K562 (cell line): ENCODE results near the gene SEPHS2. TPM values are rescaled to one million over a fixed set of nuclear protein-coding genes. Genes with fewer than 3 reads are reported as not detected.

Source experiments
- CCAR2 ChIP-seq: fragments of 200-400 bp; formaldehyde crosslinking; IDR thresholded peaks from 2 replicates; pipeline ENCODE4 v1.6.1; 2017; ENCODE audit warnings: mild to moderate bottlenecking, low read depth, low read length
- CXXC5 ChIP-seq: fragments of 250-450 bp; sonication (Bioruptor Pico); IDR thresholded peaks from 2 replicates; pipeline ENCODE4 v1.8.0; 2022; ENCODE audit warnings: inconsistent platforms, mild to moderate bottlenecking, moderate library complexity
- ESRRA ChIP-seq: fragments of 450-650 bp; IDR thresholded peaks from 2 replicates; pipeline ENCODE4 v1.6.1; 2014; ENCODE audit warnings: low read depth, mild to moderate bottlenecking, moderate library complexity, borderline replicate concordance
- HOXB6 ChIP-seq: fragments of 250-450 bp; sonication (Bioruptor Pico); IDR thresholded peaks from 2 replicates; pipeline ENCODE4 v1.5.1; 2022; ENCODE audit warnings: mild to moderate bottlenecking, borderline replicate concordance
- MCM2 ChIP-seq: fragments of 450-650 bp; IDR thresholded peaks from 2 replicates; pipeline ENCODE4 v1.6.1; 2017; ENCODE audit warnings: low read depth, mild to moderate bottlenecking
- RAD21 ChIP-seq, 2 experiments: fragments of 250-450 bp in 1 of 2; fragments of 450-650 bp in 1 of 2; sonication (Bioruptor Pico) in 1 of 2; formaldehyde crosslinking in 1 of 2; IDR thresholded peaks in 1 of 2; conservative IDR thresholded peaks in 1 of 2; 2 replicates each; pipeline versions ENCODE4 v1.4.0 to v1.8.0; 2020 to 2022; ENCODE audit warnings: mild to moderate bottlenecking in 2 of 2, moderate library complexity in 1 of 2
- SREBF2 ChIP-seq: sonication (generic); formaldehyde crosslinking; IDR thresholded peaks from 2 replicates; pipeline ENCODE4 v1.4.0; 2020; ENCODE audit warnings: mild to moderate bottlenecking, missing genetic modification reagents
- THRAP3 ChIP-seq: fragments of 450-650 bp; IDR thresholded peaks from 2 replicates; pipeline ENCODE4 v1.6.1; 2016; ENCODE audit warnings: mild to moderate bottlenecking, inconsistent platforms, borderline replicate concordance
- ZNF175 ChIP-seq: fragments of 200-800 bp; sonication (Bioruptor generic); IDR thresholded peaks from 2 replicates; pipeline ENCODE4 v1.6.1; 2016; ENCODE audit warnings: low read depth, mild to moderate bottlenecking, missing genetic modification characterization, missing compliant biosample characterization
- ZNF79 ChIP-seq: fragments of 250-450 bp; sonication (Bioruptor Pico); IDR thresholded peaks from 2 replicates; pipeline ENCODE4 v1.4.0; 2020; ENCODE audit warnings: low read depth, mild to moderate bottlenecking, moderate library complexity
- polyA plus RNA-seq, 8 experiments: library from polyadenylated mRNA; depleted of rRNA in 4 of 8; stranded (reverse) in 5 of 8; unstranded in 3 of 8; fragments of >200 nt; fragmentation: Nextera tagmentation in 2 of 8; fragmentation: Illumina TruSeq in 1 of 8; extraction: Ambion mirVana in 2 of 8; extraction: Trizol in 1 of 8; gene quantifications; 2 replicates each; pipeline versions ENCODE4 v1.2.1 to v1.2.3, GENCODE V29; 2011 to 2014; ENCODE audit warnings: inconsistent platforms in 1 of 8, missing spikeins in 1 of 8
- total RNA-seq, 7 experiments: library from RNA; depleted of rRNA in 6 of 7; stranded (reverse); fragments of >200 nt in 6 of 7; fragmentation: Illumina TruSeq in 2 of 7; extraction: Trizol in 2 of 7; gene quantifications; 2 replicates each; pipeline versions ENCODE4 v1.2.1 to v1.2.3, GENCODE V29; 2011 to 2021; ENCODE audit warnings: low replicate concordance in 1 of 7
- TF ChIP-seq, protein P1 (sequence below): fragments of 250-450 bp; sonication (Bioruptor Pico); IDR thresholded peaks from 2 replicates; pipeline ENCODE4 v1.4.0; 2020; ENCODE audit warnings: mild to moderate bottlenecking, moderate library complexity
- TF ChIP-seq, protein P2 (sequence below): fragments of 450-650 bp; conservative IDR thresholded peaks from 2 replicates; pipeline ENCODE4 v1.6.1; 2016; ENCODE audit warnings: missing genetic modification characterization, low read depth, mild to moderate bottlenecking, missing compliant biosample characterization, moderate library complexity
- TF ChIP-seq, protein P3 (sequence below), 2 experiments: fragments of 250-450 bp in 1 of 2; fragments of 450-650 bp in 1 of 2; sonication (Bioruptor Pico) in 1 of 2; IDR thresholded peaks; 2 replicates each; pipeline versions ENCODE4 v1.6.1 to v1.8.0; 2016 to 2021; ENCODE audit warnings: mild to moderate bottlenecking in 2 of 2, moderate library complexity in 2 of 2, missing compliant biosample characterization in 1 of 2, missing genetic modification characterization in 1 of 2
- TF ChIP-seq, protein P4 (sequence below): fragments of 450-650 bp; formaldehyde crosslinking; IDR thresholded peaks from 2 replicates; pipeline ENCODE4 v1.4.0; 2020; ENCODE audit warnings: mild to moderate bottlenecking, mixed read lengths
- TF ChIP-seq, protein P5 (sequence below): IDR thresholded peaks from 3 replicates; pipeline ENCODE4 v1.6.1; 2011; ENCODE audit warnings: borderline replicate concordance, mild to moderate bottlenecking, moderate library complexity; ENCODE audit not compliant: insufficient read length; ENCODE audit errors: extremely low read depth

SEPHS2 gene
- total and polyA plus RNA-seq, 9 of the 15 experiments (the other 6 are each of a cell fraction or from before 2014, with no cell fraction given) = 20.9 to 90.6 (median 43.4) TPM

DNA sequence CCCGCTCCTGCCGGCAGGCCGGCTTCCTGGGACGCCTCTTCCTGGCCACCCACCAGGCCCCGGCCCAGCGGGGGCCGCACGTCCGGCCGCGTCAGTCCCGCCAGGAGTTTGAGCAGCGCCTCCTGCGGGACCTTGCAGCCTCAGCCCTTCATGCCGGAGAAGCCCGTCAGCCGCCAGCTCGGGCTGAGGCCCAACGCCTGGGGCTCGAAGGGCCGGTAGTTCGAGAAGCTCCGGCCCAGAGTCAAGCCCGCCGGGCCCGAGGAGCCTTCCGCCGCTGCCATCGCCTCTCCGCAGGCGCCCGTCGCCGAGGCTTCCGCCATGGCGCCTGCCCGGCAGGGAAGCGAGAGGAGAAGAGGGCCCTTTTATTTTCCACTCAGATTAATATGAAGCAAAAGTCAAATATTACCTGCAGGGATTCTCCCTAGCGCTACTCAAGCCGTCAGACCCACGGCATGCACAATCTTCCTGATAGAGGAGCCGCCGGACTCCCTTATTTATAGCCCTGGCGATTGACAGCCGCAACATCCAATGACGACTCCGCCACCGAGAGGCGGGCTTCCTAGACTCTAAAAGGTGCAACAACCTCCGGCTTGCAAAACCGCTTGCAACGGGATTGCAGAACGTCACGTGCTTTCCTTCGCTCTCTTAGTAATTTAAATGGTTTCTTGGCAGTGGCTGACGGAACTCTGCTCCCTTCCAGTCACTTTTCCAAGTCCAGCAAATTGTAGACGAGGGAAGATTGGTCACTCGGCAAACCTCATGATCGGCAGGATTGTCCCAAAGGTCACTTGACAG, at the start of gene SEPHS2 (continued):
- TF ChIP-seq, protein P1, sequence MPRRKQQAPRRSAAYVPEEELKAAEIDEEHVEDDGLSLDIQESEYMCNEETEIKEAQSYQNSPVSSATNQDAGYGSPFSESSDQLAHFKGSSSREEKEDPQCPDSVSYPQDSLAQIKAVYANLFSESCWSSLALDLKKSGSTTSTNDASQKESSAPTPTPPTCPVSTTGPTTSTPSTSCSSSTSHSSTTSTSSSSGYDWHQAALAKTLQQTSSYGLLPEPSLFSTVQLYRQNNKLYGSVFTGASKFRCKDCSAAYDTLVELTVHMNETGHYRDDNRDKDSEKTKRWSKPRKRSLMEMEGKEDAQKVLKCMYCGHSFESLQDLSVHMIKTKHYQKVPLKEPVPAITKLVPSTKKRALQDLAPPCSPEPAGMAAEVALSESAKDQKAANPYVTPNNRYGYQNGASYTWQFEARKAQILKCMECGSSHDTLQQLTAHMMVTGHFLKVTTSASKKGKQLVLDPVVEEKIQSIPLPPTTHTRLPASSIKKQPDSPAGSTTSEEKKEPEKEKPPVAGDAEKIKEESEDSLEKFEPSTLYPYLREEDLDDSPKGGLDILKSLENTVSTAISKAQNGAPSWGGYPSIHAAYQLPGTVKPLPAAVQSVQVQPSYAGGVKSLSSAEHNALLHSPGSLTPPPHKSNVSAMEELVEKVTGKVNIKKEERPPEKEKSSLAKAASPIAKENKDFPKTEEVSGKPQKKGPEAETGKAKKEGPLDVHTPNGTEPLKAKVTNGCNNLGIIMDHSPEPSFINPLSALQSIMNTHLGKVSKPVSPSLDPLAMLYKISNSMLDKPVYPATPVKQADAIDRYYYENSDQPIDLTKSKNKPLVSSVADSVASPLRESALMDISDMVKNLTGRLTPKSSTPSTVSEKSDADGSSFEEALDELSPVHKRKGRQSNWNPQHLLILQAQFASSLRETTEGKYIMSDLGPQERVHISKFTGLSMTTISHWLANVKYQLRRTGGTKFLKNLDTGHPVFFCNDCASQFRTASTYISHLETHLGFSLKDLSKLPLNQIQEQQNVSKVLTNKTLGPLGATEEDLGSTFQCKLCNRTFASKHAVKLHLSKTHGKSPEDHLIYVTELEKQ (CRISPR knock-in tag) = no peak
- TF ChIP-seq CCAR2 (no peak), RAD21 (CRISPR knock-in tag; conservative IDR thresholded peaks at IDR 0.05 in 1 of 2, IDR thresholded peaks at IDR 0.05 in 1 of 2) (peak; percentile 8 to 34; a peak in 2 of 4 replicates), HOXB6 (CRISPR knock-in tag) (no peak; the same call in 1 of the 2 replicates), THRAP3 (no peak), ESRRA (peak; percentile 55; the same call in 1 of the 2 replicates), CXXC5 (peak; percentile 77), SREBF2 (CRISPR knock-in tag) (no peak), MCM2 (no peak), ZNF175 (peak; percentile 96), ZNF79 (CRISPR knock-in tag) (no peak; the same call in 1 of the 2 replicates)
- TF ChIP-seq, protein P2, sequence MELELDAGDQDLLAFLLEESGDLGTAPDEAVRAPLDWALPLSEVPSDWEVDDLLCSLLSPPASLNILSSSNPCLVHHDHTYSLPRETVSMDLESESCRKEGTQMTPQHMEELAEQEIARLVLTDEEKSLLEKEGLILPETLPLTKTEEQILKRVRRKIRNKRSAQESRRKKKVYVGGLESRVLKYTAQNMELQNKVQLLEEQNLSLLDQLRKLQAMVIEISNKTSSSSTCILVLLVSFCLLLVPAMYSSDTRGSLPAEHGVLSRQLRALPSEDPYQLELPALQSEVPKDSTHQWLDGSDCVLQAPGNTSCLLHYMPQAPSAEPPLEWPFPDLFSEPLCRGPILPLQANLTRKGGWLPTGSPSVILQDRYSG (tag) = no peak
- TF ChIP-seq, protein P3, sequence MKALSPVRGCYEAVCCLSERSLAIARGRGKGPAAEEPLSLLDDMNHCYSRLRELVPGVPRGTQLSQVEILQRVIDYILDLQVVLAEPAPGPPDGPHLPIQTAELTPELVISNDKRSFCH (CRISPR knock-in tag; IDR thresholded peaks at IDR 0.05) = no peak
- TF ChIP-seq, protein P3 (tag; IDR thresholded peaks at IDR 0.05) = peak; percentile 87; the same call in 1 of the 2 replicates
- TF ChIP-seq, protein P4, sequence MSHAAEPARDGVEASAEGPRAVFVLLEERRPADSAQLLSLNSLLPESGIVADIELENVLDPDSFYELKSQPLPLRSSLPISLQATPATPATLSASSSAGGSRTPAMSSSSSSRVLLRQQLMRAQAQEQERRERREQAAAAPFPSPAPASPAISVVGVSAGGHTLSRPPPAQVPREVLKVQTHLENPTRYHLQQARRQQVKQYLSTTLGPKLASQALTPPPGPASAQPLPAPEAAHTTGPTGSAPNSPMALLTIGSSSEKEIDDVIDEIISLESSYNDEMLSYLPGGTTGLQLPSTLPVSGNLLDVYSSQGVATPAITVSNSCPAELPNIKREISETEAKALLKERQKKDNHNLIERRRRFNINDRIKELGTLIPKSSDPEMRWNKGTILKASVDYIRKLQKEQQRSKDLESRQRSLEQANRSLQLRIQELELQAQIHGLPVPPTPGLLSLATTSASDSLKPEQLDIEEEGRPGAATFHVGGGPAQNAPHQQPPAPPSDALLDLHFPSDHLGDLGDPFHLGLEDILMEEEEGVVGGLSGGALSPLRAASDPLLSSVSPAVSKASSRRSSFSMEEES (CRISPR knock-in tag) = peak; percentile 97
- TF ChIP-seq, protein P5, sequence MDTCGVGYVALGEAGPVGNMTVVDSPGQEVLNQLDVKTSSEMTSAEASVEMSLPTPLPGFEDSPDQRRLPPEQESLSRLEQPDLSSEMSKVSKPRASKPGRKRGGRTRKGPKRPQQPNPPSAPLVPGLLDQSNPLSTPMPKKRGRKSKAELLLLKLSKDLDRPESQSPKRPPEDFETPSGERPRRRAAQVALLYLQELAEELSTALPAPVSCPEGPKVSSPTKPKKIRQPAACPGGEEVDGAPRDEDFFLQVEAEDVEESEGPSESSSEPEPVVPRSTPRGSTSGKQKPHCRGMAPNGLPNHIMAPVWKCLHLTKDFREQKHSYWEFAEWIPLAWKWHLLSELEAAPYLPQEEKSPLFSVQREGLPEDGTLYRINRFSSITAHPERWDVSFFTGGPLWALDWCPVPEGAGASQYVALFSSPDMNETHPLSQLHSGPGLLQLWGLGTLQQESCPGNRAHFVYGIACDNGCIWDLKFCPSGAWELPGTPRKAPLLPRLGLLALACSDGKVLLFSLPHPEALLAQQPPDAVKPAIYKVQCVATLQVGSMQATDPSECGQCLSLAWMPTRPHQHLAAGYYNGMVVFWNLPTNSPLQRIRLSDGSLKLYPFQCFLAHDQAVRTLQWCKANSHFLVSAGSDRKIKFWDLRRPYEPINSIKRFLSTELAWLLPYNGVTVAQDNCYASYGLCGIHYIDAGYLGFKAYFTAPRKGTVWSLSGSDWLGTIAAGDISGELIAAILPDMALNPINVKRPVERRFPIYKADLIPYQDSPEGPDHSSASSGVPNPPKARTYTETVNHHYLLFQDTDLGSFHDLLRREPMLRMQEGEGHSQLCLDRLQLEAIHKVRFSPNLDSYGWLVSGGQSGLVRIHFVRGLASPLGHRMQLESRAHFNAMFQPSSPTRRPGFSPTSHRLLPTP = no peak
